Lower lobe of right lung (tissue), 2 donors: ENCODE data around the gene KCTD12. TPM values are rescaled to one million over a fixed set of nuclear protein-coding genes. Genes with fewer than 3 reads are reported as not detected.
"Not testable (repeated sequence)": the region's sequence is repeated elsewhere in the genome, so short reads cannot be mapped to it uniquely, and the experiment has no call there.

Experiments
- ATAC-seq, 2 donors: fragments of 200-7000 bp; cut with Tn5 transposase; one replicate each; pipeline ENCODE4 v1.9.1; 2020 to 2022; ENCODE audit warnings: mild to moderate bottlenecking in 2 of 2, moderate library complexity in 2 of 2
- DNase-seq: peaks from one replicate; pipeline ENCODE4 v3.0.0-alpha.2; 2020
- H3K27ac ChIP-seq: fragments of 200-600 bp; one replicate; pipeline ENCODE4 v1.8.0; 2022
- H3K27me3 ChIP-seq: fragments of 200-600 bp; one replicate; pipeline ENCODE4 v1.8.0; 2022; ENCODE audit warnings: low read depth
- H3K36me3 ChIP-seq: fragments of 200-600 bp; one replicate; pipeline ENCODE4 v1.8.0; 2022; ENCODE audit warnings: mild to moderate bottlenecking
- H3K4me1 ChIP-seq: fragments of 200-600 bp; one replicate; pipeline ENCODE4 v1.8.0; 2022
- H3K4me3 ChIP-seq: fragments of 200-600 bp; one replicate; pipeline ENCODE4 v1.8.0; 2022; ENCODE audit warnings: mild to moderate bottlenecking
- H3K9me3 ChIP-seq: fragments of 200-600 bp; one replicate; pipeline ENCODE4 v1.8.0; 2022
- intact Hi-C: fragments of 100-400 bp; cut with DNase I; formaldehyde crosslinking; loops from one replicate; pipeline ENCODE4 v1.11.0; 2022
- total RNA-seq: library from RNA; stranded (reverse); fragmentation: NEBNext Ultra II Directional; extraction: Animal tissue kit (Norgen Biotek cat#: 25700); gene quantifications from one replicate; pipeline ENCODE4 v1.2.1, GENCODE V29; 2021
- TF ChIP-seq, protein P1 (sequence below): fragments of 200-600 bp; IDR thresholded peaks from one replicate; pipeline ENCODE4 v1.8.0; 2022; ENCODE audit warnings: antibody characterized with exemption, mild to moderate bottlenecking
- donor health status: DM: no; HTN: yes; CAD: no; lungs with severe emphysema.

Gene KCTD12
- total RNA-seq, 1 donor from 2014 or later, result 162 TPM

GRCh38 chr13:76913898-76914297 is 27.7 kb upstream of the KCTD12 start:
- H3K4me3 ChIP-seq, result no peak overlapping the region
- H3K4me1 ChIP-seq, result no peaks in the 10 kb centered on the region
- no peak overlapping the region for H3K27ac ChIP-seq
- intact Hi-C loops, result no loop called here
- H3K27me3 ChIP-seq, result no peaks in the 10 kb centered on the region
- no peaks in the 10 kb centered on the region for H3K36me3 ChIP-seq
- no peak for DNase-seq
- H3K9me3 ChIP-seq, result no peaks in the 10 kb centered on the region
- TF ChIP-seq, protein P1, sequence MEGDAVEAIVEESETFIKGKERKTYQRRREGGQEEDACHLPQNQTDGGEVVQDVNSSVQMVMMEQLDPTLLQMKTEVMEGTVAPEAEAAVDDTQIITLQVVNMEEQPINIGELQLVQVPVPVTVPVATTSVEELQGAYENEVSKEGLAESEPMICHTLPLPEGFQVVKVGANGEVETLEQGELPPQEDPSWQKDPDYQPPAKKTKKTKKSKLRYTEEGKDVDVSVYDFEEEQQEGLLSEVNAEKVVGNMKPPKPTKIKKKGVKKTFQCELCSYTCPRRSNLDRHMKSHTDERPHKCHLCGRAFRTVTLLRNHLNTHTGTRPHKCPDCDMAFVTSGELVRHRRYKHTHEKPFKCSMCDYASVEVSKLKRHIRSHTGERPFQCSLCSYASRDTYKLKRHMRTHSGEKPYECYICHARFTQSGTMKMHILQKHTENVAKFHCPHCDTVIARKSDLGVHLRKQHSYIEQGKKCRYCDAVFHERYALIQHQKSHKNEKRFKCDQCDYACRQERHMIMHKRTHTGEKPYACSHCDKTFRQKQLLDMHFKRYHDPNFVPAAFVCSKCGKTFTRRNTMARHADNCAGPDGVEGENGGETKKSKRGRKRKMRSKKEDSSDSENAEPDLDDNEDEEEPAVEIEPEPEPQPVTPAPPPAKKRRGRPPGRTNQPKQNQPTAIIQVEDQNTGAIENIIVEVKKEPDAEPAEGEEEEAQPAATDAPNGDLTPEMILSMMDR, result no peak
- ATAC-seq, result no peak

DNA sequence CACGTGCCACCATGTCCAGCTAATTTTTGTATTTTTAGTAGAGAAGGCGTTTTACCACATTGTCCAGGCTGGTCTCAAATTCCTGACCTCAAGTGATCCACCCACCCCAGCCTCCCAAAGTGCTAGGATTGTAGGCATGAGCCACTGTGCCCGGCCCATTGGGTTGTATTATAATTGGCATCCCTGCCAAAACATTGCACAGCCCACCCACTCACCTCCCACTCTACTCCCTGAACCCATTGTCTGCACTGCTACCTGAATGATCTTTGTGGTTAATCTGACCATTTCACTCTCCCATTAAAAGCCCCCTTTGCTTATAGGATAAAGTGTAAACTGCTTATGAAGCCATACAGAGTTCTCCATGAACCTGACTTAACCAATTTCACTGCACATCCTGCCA is 26.3 kb upstream of the KCTD12 start:
- Histone ChIP-seq H3K4me3 (no peak overlapping the region), H3K36me3 (no peaks in the 10 kb centered on the region), H3K4me1 (no peaks in the 10 kb centered on the region), H3K27ac (no peak overlapping the region), H3K27me3 (no peaks in the 10 kb centered on the region), H3K9me3 (no peaks in the 10 kb centered on the region)
- TF ChIP-seq, protein P1, result no peak
- no peak for ATAC-seq
- intact Hi-C loops, result no loop called here
- DNase-seq, result no peak

DNA sequence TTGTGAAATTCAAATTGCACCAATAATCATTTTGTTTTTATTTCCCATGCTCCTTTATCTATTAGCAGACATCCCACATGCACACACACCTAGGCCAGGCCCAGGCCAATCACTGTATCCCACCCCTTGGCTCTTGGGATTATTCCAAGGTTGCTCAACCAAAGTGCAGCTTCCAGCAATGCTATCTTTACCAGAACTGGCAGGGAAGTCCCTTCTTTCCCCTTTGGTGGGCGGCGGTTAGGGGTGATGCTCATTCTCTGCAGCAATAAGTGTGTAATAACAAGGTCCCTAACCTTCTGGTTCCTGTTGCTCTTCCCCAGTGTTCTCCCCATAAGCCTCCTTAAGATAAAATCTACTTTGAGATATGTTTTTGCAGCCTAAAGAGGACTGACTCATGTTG is 18.3 kb upstream of the KCTD12 start:
- H3K36me3 ChIP-seq, result no peaks in the 10 kb centered on the region
- H3K27me3 ChIP-seq, result no peaks in the 10 kb centered on the region
- no peak overlapping the region for H3K27ac ChIP-seq
- no peaks in the 10 kb centered on the region for H3K9me3 ChIP-seq
- no peak overlapping the region for H3K4me3 ChIP-seq
- TF ChIP-seq, protein P1, result no peak
- DNase-seq, result no peak
- ATAC-seq, result no peak
- intact Hi-C loops, result loop anchor here (10.0 kb wide), 1 partner anchor 1030 kb away; no protein-coding TSS in a partner anchor
- H3K4me1 ChIP-seq, result no peaks in the 10 kb centered on the region

DNA sequence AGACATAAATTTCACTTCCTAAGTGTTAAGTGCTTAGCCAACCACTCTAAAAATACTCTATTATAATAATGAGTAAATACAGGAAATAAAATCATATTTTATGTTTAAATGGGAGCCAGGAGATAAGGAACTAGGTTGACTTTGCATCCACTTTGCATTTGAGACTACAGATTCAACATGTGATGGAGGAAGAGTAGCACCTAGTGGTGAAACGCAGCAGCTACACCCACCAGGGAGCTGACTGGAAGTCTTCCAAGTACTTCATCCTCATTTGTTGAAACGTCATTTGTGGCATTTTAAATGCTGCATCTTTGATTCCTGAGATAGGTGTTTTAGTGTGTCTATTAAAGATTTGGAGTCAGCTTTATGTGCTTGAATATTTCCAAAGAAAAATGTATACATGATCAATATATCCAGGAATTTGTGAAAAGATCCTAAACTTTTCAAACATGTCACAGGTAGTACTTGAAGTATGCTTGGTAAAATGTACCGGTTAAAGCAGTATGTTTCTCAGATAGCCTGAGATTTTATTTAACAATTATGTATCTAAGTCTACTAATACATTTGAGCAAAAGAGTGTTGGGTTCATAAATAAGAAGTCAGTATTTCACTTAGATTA is 17.4 kb upstream of the KCTD12 start:
- Histone ChIP-seq H3K4me3 (no peak overlapping the region), H3K9me3 (no peaks in the 10 kb centered on the region), H3K27me3 (no peaks in the 10 kb centered on the region), H3K27ac (no peak overlapping the region), H3K36me3 (no peaks in the 10 kb centered on the region), H3K4me1 (no peaks in the 10 kb centered on the region)
- ATAC-seq (peak; percentile 92 to 97), DNase-seq (peak; percentile 60)
- TF ChIP-seq, protein P1, result peak; percentile 98
- intact Hi-C loops, result loop anchor here (10.0 kb wide), 1 partner anchor 1029 kb away; no protein-coding TSS in a partner anchor

GRCh38 chr13:76899066-76899465 is 12.9 kb upstream of the KCTD12 start:
- DNase-seq, ATAC-seq, H3K9me3 ChIP-seq, H3K27ac ChIP-seq, H3K4me3 ChIP-seq, H3K4me1 ChIP-seq, H3K27me3 ChIP-seq, intact Hi-C loops, H3K36me3 ChIP-seq: not testable (repeated sequence)

DNA sequence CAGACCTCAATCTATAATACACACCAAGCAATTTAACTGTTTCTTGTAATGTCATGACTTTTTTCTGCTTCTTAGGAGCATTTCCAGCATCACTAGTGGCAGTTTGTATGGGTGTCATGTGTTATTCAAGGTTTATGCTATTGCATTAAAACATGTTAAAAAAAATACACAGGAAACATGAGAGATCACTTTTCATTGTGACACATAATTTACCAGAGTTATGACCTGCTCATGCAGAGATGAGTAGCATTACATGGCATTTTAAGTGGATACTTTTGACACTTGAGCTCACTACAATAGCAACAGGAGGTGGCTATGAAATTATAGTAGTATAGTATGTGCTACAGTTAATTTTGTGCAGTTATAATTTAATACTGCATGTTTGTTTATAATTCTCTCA is 11.0 kb upstream of the KCTD12 start:
- intact Hi-C loops, DNase-seq, H3K4me1 ChIP-seq, H3K27ac ChIP-seq, H3K9me3 ChIP-seq, H3K36me3 ChIP-seq, ATAC-seq, H3K27me3 ChIP-seq, H3K4me3 ChIP-seq: not testable (repeated sequence)
